Esophagus (tissue), 2 donors: Measurements from ENCODE around the gene ADCY6. TPM values are rescaled to one million over a fixed set of nuclear protein-coding genes. Genes with fewer than 3 reads are reported as not detected.

ENCODE experiments used
- H3K27ac ChIP-seq, 2 donors: one replicate each; pipeline ENCODE4 v1.5.1; 2013; ENCODE audit warnings: low read depth in 2 of 2, mild to moderate bottlenecking in 2 of 2, inconsistent platforms in 1 of 2, low read length in 1 of 2, moderate library complexity in 1 of 2
- H3K27me3 ChIP-seq, 2 donors: one replicate each; pipeline ENCODE4 v1.6.1; 2013; ENCODE audit warnings: low read length in 2 of 2, control low read depth in 1 of 2, mild to moderate bottlenecking in 1 of 2; ENCODE audit not compliant: insufficient read depth in 2 of 2, control insufficient read depth in 1 of 2
- H3K36me3 ChIP-seq, 2 donors: one replicate each; pipeline ENCODE4 v1.6.1; 2013; ENCODE audit warnings: low read length in 1 of 2; ENCODE audit not compliant: control insufficient read depth in 2 of 2, insufficient read depth in 2 of 2
- H3K4me1 ChIP-seq, 2 donors: one replicate each; pipeline ENCODE4 v1.6.1; 2013; ENCODE audit warnings: low read length in 1 of 2; ENCODE audit not compliant: control insufficient read depth in 2 of 2, insufficient read depth in 2 of 2
- H3K4me3 ChIP-seq, 2 donors: one replicate each; pipeline ENCODE4 v1.5.1; 2013; ENCODE audit warnings: low read length in 2 of 2, mild to moderate bottlenecking in 2 of 2, low read depth in 1 of 2, moderate library complexity in 1 of 2
- H3K9me3 ChIP-seq, 2 donors: one replicate each; pipeline ENCODE4 v1.6.1; 2013; ENCODE audit warnings: mild to moderate bottlenecking in 2 of 2, low read depth in 1 of 2, low read length in 1 of 2, moderate library complexity in 1 of 2; ENCODE audit not compliant: control insufficient read depth in 2 of 2, insufficient read depth in 1 of 2
- WGBS, 2 donors: extraction: QIAGEN DNeasy Blood & Tissue Kit; methylation state at CpG; one replicate each; pipeline ENCODE4 v1.1.7; 2013; 5-methylcytosine and 5-hydroxymethylcytosine counted together
- polyA plus RNA-seq, 2 donors: library from polyadenylated mRNA; stranded (reverse); fragments of 200-250 nt; gene quantifications; one replicate each; pipeline ENCODE4 v1.2.3, GENCODE V29; 2013
- donor health status: healthy with polysubstance abuse.
- donor health status: Bipolar disorder and iron deficiency.

ADCY6 gene
- polyA plus RNA-seq, 2 donors = 7.2 to 18.5 TPM

GRCh38 chr12:48779869-48780268, 9.0 kb downstream of the ADCY6 start:
- 55 to 63% methylated on average over 3 of the region's 3 CpGs for WGBS, 2 donors
- no peaks in the 10 kb centered on the region for H3K9me3 ChIP-seq
- H3K4me1 ChIP-seq = peaks cover 18 to 24% of the 10 kb centered on the region in 2 donors
- H3K4me3 ChIP-seq = no peak overlapping the region
- H3K27ac ChIP-seq = peak overlapping the region in 1 of 2 donors; percentile 72
- H3K27me3 ChIP-seq = no peaks in the 10 kb centered on the region
- peaks cover 6 to 38% of the 10 kb centered on the region in 2 donors for H3K36me3 ChIP-seq

- no peak overlapping the region for H3K4me3 ChIP-seq
- no peaks in the 10 kb centered on the region for H3K9me3 ChIP-seq
- H3K27ac ChIP-seq = no peak overlapping the region
- peaks cover 6 to 47% of the 10 kb centered on the region in 2 donors for H3K36me3 ChIP-seq
- H3K4me1 ChIP-seq = peaks cover 18 to 24% of the 10 kb centered on the region in 2 donors
- 87 to 88% methylated on average over 16 of the region's 16 CpGs for WGBS, 2 donors
- H3K27me3 ChIP-seq = no peaks in the 10 kb centered on the region
Observed at GRCh38 chr12:48777501-48778400, 11.1 kb downstream of the ADCY6 start.

- peaks cover 6 to 45% of the 10 kb centered on the region in 2 donors for H3K36me3 ChIP-seq
- no peaks in the 10 kb centered on the region for H3K27me3 ChIP-seq
- H3K4me3 ChIP-seq = no peak overlapping the region
- H3K27ac ChIP-seq = no peak overlapping the region
- peaks cover 17 to 24% of the 10 kb centered on the region in 2 donors for H3K4me1 ChIP-seq
- 94 to 95% methylated on average over 6 of the region's 6 CpGs for WGBS, 2 donors
- no peaks in the 10 kb centered on the region for H3K9me3 ChIP-seq
Observed at GRCh38 chr12:48776956-48777355, 11.9 kb downstream of the ADCY6 start.

GRCh38 chr12:48775991-48776649, 12.8 kb downstream of the ADCY6 start:
- Histone ChIP-seq H3K4me1 (peaks cover 13 to 15% of the 10 kb centered on the region in 2 donors), H3K36me3 (peaks cover 6 to 52% of the 10 kb centered on the region in 2 donors), H3K27ac (no peak overlapping the region), H3K9me3 (no peaks in the 10 kb centered on the region), H3K4me3 (no peak overlapping the region), H3K27me3 (no peaks in the 10 kb centered on the region)
- WGBS, 2 donors = 92% methylated on average over 27 to 29 of the region's 29 CpGs

GRCh38 chr12:48775299-48775698, 13.6 kb downstream of the ADCY6 start:
- H3K27ac ChIP-seq = no peak overlapping the region
- peaks cover 10 to 58% of the 10 kb centered on the region in 2 donors for H3K36me3 ChIP-seq

GRCh38 chr12:48774516-48774915, 14.4 kb downstream of the ADCY6 start:
- H3K9me3 ChIP-seq = no peaks in the 10 kb centered on the region
- peaks cover 10 to 58% of the 10 kb centered on the region in 2 donors for H3K36me3 ChIP-seq
- H3K4me1 ChIP-seq = peaks cover 2 to 3% of the 10 kb centered on the region in 2 donors
- H3K27ac ChIP-seq = no peak overlapping the region
- H3K4me3 ChIP-seq = no peak overlapping the region
- no peaks in the 10 kb centered on the region for H3K27me3 ChIP-seq
- WGBS, 2 donors = 27 to 40% methylated on average over 2 of the region's 2 CpGs

More at GRCh38 chr12:48775299-48775698, 13.6 kb downstream of the ADCY6 start:
- Histone ChIP-seq H3K27me3 (no peaks in the 10 kb centered on the region), H3K4me3 (no peak overlapping the region), H3K4me1 (peaks cover 9 to 10% of the 10 kb centered on the region in 2 donors), H3K9me3 (no peaks in the 10 kb centered on the region)
- WGBS, 2 donors = 93 to 96% methylated on average over 8 of the region's 8 CpGs

GRCh38 chr12:48773686-48774085, 15.2 kb downstream of the ADCY6 start:
- Histone ChIP-seq H3K4me1 (no peaks in the 10 kb centered on the region), H3K9me3 (no peaks in the 10 kb centered on the region), H3K36me3 (peaks cover 10 to 60% of the 10 kb centered on the region in 2 donors), H3K27ac (no peak overlapping the region), H3K4me3 (no peak overlapping the region), H3K27me3 (no peaks in the 10 kb centered on the region)
- WGBS, 2 donors = 90% methylated on average over 5 of the region's 5 CpGs

- WGBS, 2 donors = 91 to 94% methylated on average over 13 of the region's 13 CpGs
- Histone ChIP-seq H3K4me1 (no peaks in the 10 kb centered on the region), H3K27me3 (no peaks in the 10 kb centered on the region), H3K36me3 (peaks cover 10 to 55% of the 10 kb centered on the region in 2 donors), H3K9me3 (no peaks in the 10 kb centered on the region), H3K27ac (no peak overlapping the region), H3K4me3 (no peak overlapping the region)
Observed at GRCh38 chr12:48771588-48772112, 17.2 kb downstream of the ADCY6 start.

GRCh38 chr12:48770756-48771155, 18.1 kb downstream of the ADCY6 start:
- Histone ChIP-seq H3K4me3 (no peak overlapping the region), H3K4me1 (no peaks in the 10 kb centered on the region), H3K9me3 (no peaks in the 10 kb centered on the region), H3K27ac (no peak overlapping the region), H3K36me3 (peaks cover 8 to 47% of the 10 kb centered on the region in 2 donors), H3K27me3 (no peaks in the 10 kb centered on the region)
- WGBS, 2 donors = 92 to 93% methylated on average over 10 of the region's 10 CpGs
